Sciatic nerve (tissue), 2 donors: ENCODE data around the gene LRRC52. TPM values are rescaled to one million over a fixed set of nuclear protein-coding genes. Genes with fewer than 3 reads are reported as not detected.

Experiments
- ATAC-seq: fragments of 200-7000 bp; cut with Tn5 transposase; one replicate; pipeline ENCODE4 v1.9.1; 2020; ENCODE audit warnings: mild to moderate bottlenecking, moderate library complexity
- DNase-seq: peaks from one replicate; pipeline ENCODE4 v3.0.0-alpha.2; 2020; ENCODE audit warnings: low spot score
- intact Hi-C: fragments of 100-400 bp; cut with DNase I; formaldehyde crosslinking; loops from one replicate; pipeline ENCODE4 v1.14.2; 2022
- total RNA-seq: library from RNA; stranded (reverse); fragmentation: NEBNext Ultra II Directional; extraction: Animal tissue kit (Norgen Biotek cat#: 25700); gene quantifications from one replicate; pipeline ENCODE4 v1.2.1, GENCODE V29; 2021
- donor health status: DM: no; HTN: no; CAD: no.
- donor health status: DM: no; HTN: no; CAD: no.

LRRC52 gene, protein sequence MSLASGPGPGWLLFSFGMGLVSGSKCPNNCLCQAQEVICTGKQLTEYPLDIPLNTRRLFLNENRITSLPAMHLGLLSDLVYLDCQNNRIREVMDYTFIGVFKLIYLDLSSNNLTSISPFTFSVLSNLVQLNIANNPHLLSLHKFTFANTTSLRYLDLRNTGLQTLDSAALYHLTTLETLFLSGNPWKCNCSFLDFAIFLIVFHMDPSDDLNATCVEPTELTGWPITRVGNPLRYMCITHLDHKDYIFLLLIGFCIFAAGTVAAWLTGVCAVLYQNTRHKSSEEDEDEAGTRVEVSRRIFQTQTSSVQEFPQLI
- not detected for total RNA-seq

DNA sequence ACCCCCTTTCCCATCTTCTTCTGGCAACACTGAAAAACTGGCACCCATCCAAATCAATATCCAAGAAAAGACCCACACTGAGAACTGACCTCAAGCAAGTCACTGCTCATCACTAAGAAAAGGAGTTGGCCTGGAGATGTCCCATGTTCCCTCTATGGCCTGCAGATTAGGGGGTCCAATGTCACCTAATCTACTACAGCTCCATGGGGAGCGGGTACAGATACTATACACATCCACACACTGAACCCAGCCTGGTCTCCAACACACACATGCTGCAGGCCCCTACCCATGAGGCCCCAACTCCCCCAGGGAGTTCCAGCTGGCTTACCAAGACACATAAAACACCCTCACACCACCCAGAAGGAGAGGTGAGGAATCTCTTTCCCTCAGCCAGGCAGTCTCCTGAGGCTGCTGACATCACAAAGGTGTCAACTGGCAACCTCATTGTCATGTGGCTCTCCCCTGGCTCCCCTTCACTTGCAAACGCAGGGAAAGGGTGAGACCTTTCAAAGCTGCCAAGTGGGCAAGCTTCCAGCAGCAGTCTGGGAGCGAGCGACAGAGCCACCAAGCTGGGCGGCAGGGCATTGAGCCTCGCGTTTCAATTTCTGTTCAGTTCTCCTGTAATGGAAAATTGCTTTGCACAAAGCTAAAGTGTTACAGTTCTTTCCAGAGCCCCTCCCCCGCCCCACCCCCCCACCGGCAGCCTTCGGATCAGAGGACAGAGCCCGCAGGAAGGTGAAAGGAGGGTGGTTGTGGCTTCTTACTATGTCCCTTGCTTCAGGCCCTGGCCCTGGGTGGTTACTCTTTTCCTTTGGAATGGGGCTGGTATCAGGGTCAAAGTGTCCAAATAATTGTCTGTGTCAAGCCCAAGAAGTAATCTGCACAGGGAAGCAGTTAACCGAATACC, at the start of gene LRRC52:
TSS of gene LRRC52 (plus strand) at position 469 of the 907 bp plus-strand sequence. CDS start at position 766, 297 bp downstream.
- ATAC-seq (peak; percentile 56), DNase-seq (peak; percentile 74)
- intact Hi-C loops, result no loop called here

GRCh38 chr1:165494949-165495857, 48.6 kb upstream of the LRRC52 start:
- intact Hi-C loops, result no loop called here
- DNase-seq (no peak), ATAC-seq (no peak)

DNA sequence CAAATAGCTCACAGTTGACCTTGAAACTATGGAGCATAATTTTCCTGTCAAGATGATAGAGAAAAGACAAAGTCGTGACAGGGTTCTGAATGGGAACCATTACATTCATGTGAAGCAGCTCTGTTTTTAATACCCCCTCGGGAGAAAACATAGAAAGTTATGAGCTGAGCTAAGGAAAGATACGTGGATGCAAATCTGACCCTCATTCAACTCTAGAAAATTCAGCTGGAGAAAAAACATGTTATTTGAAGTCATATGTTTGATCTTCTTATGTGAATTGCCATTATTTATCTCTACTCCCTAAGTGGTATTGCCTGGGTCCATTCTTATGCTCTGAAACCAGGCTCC, 48.0 kb upstream of the LRRC52 start:
- ATAC-seq (no peak), DNase-seq (no peak)
- intact Hi-C loops, result no loop called here

DNA sequence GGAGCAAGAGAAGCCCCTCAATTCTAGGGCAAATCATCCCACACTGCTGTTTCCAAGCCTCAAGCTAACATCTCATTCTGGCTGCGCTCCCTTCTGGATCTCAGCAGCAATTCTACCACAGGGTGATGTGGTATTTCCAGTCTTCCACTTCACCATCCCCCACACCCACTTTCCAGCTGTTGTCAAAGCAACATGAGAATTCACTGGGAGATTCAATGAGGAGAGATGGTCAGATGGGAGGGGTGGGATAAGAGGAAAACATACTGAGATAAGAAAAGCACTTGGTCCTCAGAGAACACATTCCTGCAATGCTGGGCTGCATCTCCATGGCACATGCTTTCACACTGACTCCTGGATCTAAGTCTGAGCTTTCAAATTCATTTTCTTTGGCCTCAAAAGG, 47.3 kb upstream of the LRRC52 start:
- DNase-seq, result no peak

GRCh38 chr1:165497069-165498013, 46.5 kb upstream of the LRRC52 start:
- intact Hi-C loops, result no loop called here
- no peak for DNase-seq
- ATAC-seq, result no peak

More for the DNA sequence above, 47.3 kb upstream of the LRRC52 start:
- ATAC-seq, result no peak
- intact Hi-C loops, result no loop called here

DNA sequence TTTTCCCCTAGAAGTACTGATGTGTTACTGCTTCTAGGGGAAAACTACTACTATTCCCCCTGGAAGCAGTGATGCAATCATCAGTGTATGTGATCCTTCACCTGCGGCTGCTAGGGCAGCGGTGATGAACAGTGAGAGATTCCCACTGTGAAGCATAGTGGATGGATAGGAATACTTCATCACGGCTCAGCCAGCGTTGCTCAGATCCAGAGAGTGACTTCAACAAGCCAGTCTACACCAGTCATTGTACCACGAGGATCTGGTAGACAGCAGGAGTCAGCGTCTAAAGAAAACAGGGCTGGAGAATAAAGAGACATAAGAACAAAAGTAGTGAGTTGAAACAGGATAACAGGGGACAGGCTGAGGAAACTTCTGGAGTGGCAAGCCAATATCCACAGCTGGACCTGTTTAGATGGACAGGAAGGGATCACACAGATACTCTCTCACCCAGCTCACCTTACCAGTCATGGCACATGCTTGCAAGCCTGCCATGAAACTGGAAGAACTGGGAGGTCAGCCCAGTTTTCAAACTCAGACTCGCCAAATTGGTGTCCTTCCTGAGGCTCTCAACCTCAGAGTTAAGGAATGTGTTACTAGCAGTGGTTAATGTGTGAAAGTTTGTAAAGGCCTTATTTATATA, 42.4 kb upstream of the LRRC52 start:
- intact Hi-C loops, result no loop called here
- no peak for DNase-seq
- no peak for ATAC-seq

GRCh38 chr1:165501970-165502348, 41.8 kb upstream of the LRRC52 start:
- DNase-seq, result no peak
- ATAC-seq, result no peak
- intact Hi-C loops, result no loop called here

GRCh38 chr1:165507570-165507969, 36.2 kb upstream of the LRRC52 start:
- intact Hi-C loops, result no loop called here
- no peak for ATAC-seq
- no peak for DNase-seq

DNA sequence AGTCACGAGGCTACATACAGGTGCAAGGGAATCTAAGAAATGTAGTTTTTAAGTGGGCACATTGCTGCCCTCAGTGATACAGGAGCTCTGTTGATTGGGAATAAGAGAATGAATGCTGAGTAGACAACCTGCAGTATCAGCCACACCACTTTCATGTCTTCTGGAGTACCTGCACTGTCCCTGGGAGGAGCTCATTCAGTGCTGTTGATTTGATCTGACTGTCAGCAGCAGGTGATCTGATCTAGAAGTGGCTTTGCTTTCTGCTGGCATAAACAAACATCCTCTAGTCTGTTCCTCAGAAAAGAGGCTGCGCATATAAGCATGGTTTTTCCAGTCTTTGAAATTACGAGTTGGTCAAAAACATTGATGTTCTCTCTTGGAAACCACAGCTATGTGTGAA, 35.5 kb upstream of the LRRC52 start:
- intact Hi-C loops, result no loop called here
- ATAC-seq (no peak), DNase-seq (no peak)

GRCh38 chr1:165512816-165513215, 31.0 kb upstream of the LRRC52 start:
- intact Hi-C loops, result no loop called here
- DNase-seq (no peak), ATAC-seq (no peak)

- ATAC-seq (no peak), DNase-seq (no peak)
- intact Hi-C loops, result no loop called here
Measured at GRCh38 chr1:165516469-165516868, 27.3 kb upstream of the LRRC52 start.

DNA sequence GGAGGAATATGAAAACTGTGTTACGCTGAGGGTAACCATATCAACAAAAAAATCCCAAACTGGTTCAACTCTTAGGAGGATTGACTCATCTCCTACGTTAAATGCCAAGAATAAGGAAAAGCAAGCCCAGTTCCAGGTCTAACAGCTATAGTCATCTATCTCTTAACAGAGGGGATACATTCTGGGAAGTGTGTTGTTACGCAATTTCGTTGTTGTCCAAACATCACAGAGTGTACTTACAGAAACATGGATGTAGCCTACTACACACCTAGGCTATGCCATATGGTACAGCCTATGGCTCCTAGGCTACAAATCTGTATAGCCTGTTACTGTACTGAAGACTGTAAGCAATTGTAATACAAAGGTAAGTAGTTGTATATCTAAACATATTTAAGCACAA, 23.2 kb upstream of the LRRC52 start:
- no peak for DNase-seq
- intact Hi-C loops, result no loop called here

DNA sequence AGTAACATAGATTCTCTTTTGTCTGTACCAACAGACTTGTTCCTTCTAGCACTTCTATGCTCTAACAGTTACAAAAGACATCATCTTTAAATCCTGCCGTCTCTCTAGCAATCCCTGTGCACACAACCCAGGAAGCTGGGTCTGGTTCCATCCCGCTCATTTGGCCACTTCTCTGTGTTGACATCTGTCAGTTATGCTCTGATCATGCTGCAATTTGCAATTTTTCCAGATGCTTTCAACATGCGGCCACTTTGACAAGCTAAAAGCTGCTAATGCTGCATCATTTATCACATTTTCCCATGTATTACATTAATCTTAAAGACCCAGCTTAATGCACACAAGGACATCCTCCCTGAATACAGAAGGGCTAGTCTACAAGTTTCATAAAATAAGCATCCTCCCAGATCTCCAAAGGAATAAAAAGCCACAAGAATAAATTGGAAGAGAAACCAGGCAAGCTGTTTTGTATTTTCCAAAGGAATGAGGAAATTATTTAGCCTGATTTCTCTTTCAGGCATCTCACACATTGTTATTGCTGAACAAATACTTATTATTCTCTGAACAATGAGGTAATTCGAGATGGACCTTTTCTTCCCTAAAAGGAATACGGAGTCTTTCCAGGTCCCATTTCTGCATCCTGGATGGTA, 19.0 kb upstream of the LRRC52 start:
- intact Hi-C loops, result no loop called here
- ATAC-seq (no peak), DNase-seq (no peak)

More for the DNA sequence above, 23.2 kb upstream of the LRRC52 start:
- no peak for ATAC-seq

- ATAC-seq (no peak), DNase-seq (no peak)
- intact Hi-C loops, result no loop called here
Measured at GRCh38 chr1:165525708-165526107, 18.1 kb upstream of the LRRC52 start.

GRCh38 chr1:165527251-165528007, 16.4 kb upstream of the LRRC52 start:
- intact Hi-C loops, result no loop called here
- ATAC-seq, result no peak

GRCh38 chr1:165531021-165531420, 12.8 kb upstream of the LRRC52 start:
- ATAC-seq, result no peak
- intact Hi-C loops, result no loop called here
- DNase-seq, result no peak

More at GRCh38 chr1:165527251-165528007, 16.4 kb upstream of the LRRC52 start:
- no peak for DNase-seq

DNA sequence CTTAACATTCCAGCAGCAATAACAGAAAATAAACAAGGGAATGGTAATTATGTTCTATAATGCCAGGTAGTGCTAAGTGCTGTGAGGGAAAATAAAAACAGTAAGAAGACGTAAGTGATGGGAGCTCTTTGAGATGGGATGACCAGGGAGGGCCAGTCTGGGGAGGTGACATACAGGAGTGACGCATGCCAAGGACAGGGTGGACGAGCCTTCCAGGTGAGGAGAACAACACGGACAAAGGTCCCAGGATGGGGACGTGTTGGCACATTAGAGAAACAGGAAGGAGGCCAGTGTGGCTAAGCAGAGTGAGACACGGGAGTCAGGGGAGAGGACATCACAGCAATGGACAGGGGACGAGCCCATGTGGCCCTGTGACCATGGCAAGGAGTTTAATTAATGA, 11.7 kb upstream of the LRRC52 start:
- intact Hi-C loops, result no loop called here
- no peak for DNase-seq
- no peak for ATAC-seq
